ENCODE data around the gene PDE8B.

GRCh38 chr5:77419644-77420582 is 209.4 kb downstream of the PDE8B start:
- no peak for TF ChIP-seq CTCF (IDR thresholded peaks at IDR 0.05 in 2 of 3, conservative IDR thresholded peaks at IDR 0.05 in 1 of 3; ENCODE audit: borderline replicate concordance in 1 of 3, insufficient read depth in 1 of 3, low read depth in 2 of 3, low read length in 2 of 3)
- TF ChIP-seq MAX (IDR thresholded peaks at IDR 0.05), result no peak
- TF ChIP-seq RAD21 (IDR thresholded peaks at IDR 0.05; ENCODE audit: low read depth), result no peak
- no peak for TF ChIP-seq POLR2A (IDR thresholded peaks at IDR 0.05; ENCODE audit: borderline replicate concordance, extremely low read depth, insufficient read depth, insufficient read length)
- no peak for TF ChIP-seq ELF1 (IDR thresholded peaks at IDR 0.05; ENCODE audit: borderline replicate concordance, low read depth)
- no peak for TF ChIP-seq SP1 (IDR thresholded peaks at IDR 0.05; ENCODE audit: low read depth)
- TF ChIP-seq POLR2AphosphoS5 (IDR thresholded peaks at IDR 0.05; ENCODE audit: low read depth, low read length), result no peak
- no peak for TF ChIP-seq ZNF274 (IDR thresholded peaks at IDR 0.05; ENCODE audit: low read depth, low read length)
- TF ChIP-seq EZH2phosphoT487 (IDR thresholded peaks at IDR 0.05; ENCODE audit: borderline replicate concordance), result no peak
- no peak for TF ChIP-seq FOSL1 (IDR thresholded peaks at IDR 0.05; ENCODE audit: low read depth)
- no peak for TF ChIP-seq REST (IDR thresholded peaks at IDR 0.05; ENCODE audit: low read depth)
- TF ChIP-seq ZBTB33 (IDR thresholded peaks at IDR 0.05; ENCODE audit: extremely low read depth, insufficient replicate concordance, low read length), result no peak

All from HCT116 (cell line).